Spinal cord (tissue), 10 donors: ENCODE results near the gene TMEM221. TPM values are rescaled to one million over a fixed set of nuclear protein-coding genes. Genes with fewer than 3 reads are reported as not detected.

Experiments used
- DNase-seq, 6 donors: peaks; one replicate each; pipeline versions ENCODE4 v3.0.0 to v3.0.0-alpha.2; 2013 to 2015; ENCODE audit warnings: low spot score in 6 of 6, low read depth in 4 of 6
- H3K27ac ChIP-seq: one replicate; pipeline ENCODE4 v1.5.1; 2013; ENCODE audit warnings: low read depth, low read length, control low read depth
- H3K27me3 ChIP-seq: one replicate; pipeline ENCODE4 v1.6.1; 2013; ENCODE audit warnings: low read length; ENCODE audit not compliant: control insufficient read depth, insufficient read depth
- H3K36me3 ChIP-seq: one replicate; pipeline ENCODE4 v1.6.1; 2013; ENCODE audit warnings: low read length; ENCODE audit not compliant: control insufficient read depth, insufficient read depth
- H3K4me1 ChIP-seq: one replicate; pipeline ENCODE4 v1.6.1; 2013; ENCODE audit warnings: low read length; ENCODE audit not compliant: control insufficient read depth, insufficient read depth
- H3K4me3 ChIP-seq: one replicate; pipeline ENCODE4 v1.5.1; 2013; ENCODE audit warnings: low read depth, low read length, control low read depth
- H3K9me3 ChIP-seq: one replicate; pipeline ENCODE4 v1.6.1; 2013; ENCODE audit warnings: low read length; ENCODE audit not compliant: control insufficient read depth, insufficient read depth
- WGBS: methylation state at CpG from one replicate; pipeline ENCODE4 v1.1.5; 2013; ENCODE audit warnings: missing lambda C conversion rate; ENCODE audit not compliant: insufficient coverage; 5-methylcytosine and 5-hydroxymethylcytosine counted together
- polyA plus RNA-seq, 2 donors: library from polyadenylated mRNA; unstranded; fragments of 120-200 nt; gene quantifications; one replicate each; pipeline ENCODE4 v1.2.1, GENCODE V29; 2013; ENCODE audit not compliant: insufficient read length in 2 of 2
- total RNA-seq, 2 donors: library from RNA; depleted of rRNA in 1 of 2; stranded (reverse); fragments of 120-200 nt in 1 of 2; fragments of >200 nt in 1 of 2; gene quantifications; one replicate each; pipeline versions ENCODE4 v1.2.3 to v1.2.4, GENCODE V29; 2013 to 2014
- donor health status: healthy.

Gene TMEM221
- total and polyA plus RNA-seq, 4 donors = 2.1 to 4.2 (median 2.6) TPM

- Histone ChIP-seq H3K27me3 (peaks cover 3% of the 10 kb centered on the region), H3K36me3 (no peaks in the 10 kb centered on the region), H3K4me3 (no peak overlapping the region), H3K9me3 (no peaks in the 10 kb centered on the region), H3K4me1 (peaks cover 11% of the 10 kb centered on the region), H3K27ac (no peak overlapping the region)
- WGBS = 27% methylated on average over 10 of the region's 20 CpGs
- peak in 2 of 6 donors; percentile 13 to 64 for DNase-seq
These were observed 62.4 kb downstream of the TMEM221 start for GRCh38 chr19:17385878-17386611.

Other genes with a start within 250 kb of the TMEM221 start
- gene USE1, start 233.3 kb downstream of the TMEM221 start, total RNA-seq = 10 to 100 TPM; 13.3 to 27.1 TPM
- gene USE1, start 233.3 kb downstream of the TMEM221 start, polyA plus RNA-seq = 10 to 100 TPM; 38.7 to 46.8 TPM
- gene OCEL1, start 222.4 kb downstream of the TMEM221 start, total RNA-seq = 1 to 10 TPM; 3.9 to 9.8 TPM
- gene OCEL1, start 222.4 kb downstream of the TMEM221 start, polyA plus RNA-seq = 10 to 100 TPM; 12.1 to 20.9 TPM
- gene NR2F6, start 202.7 kb downstream of the TMEM221 start, total RNA-seq = 10 to 100 TPM in 1 of 2 donors, 1 to 10 TPM in 1; 8.9 to 33.6 TPM
- gene NR2F6, start 202.7 kb downstream of the TMEM221 start, polyA plus RNA-seq = 10 to 100 TPM; 24.2 to 28.1 TPM
- gene USHBP1, start 183.9 kb downstream of the TMEM221 start, total RNA-seq = 1 to 10 TPM; 2.1 to 5.5 TPM
- gene USHBP1, start 183.9 kb downstream of the TMEM221 start, polyA plus RNA-seq = 1 to 10 TPM; 3.0 to 5.3 TPM
- 100 to 1,000 TPM in 1 of 2 donors, 10 to 100 TPM in 1; 60.1 to 107 TPM for gene BABAM1, start 181.2 kb downstream of the TMEM221 start, total RNA-seq
- gene BABAM1, start 181.2 kb downstream of the TMEM221 start, polyA plus RNA-seq = 100 to 1,000 TPM; 125 to 137 TPM
- under 1 TPM; 0.61 to 0.79 TPM for gene ANKLE1, start 166.8 kb downstream of the TMEM221 start, total RNA-seq
- 1 to 10 TPM; 2.6 to 4.3 TPM for gene ANKLE1, start 166.8 kb downstream of the TMEM221 start, polyA plus RNA-seq
- gene ABHD8, start 145.2 kb downstream of the TMEM221 start, total RNA-seq = 10 to 100 TPM; 15.9 to 18.2 TPM
- gene ABHD8, start 145.2 kb downstream of the TMEM221 start, polyA plus RNA-seq = 10 to 100 TPM; 34.6 to 35.6 TPM
- 10 to 100 TPM; 20.8 to 54.0 TPM for gene MRPL34, start 142.8 kb downstream of the TMEM221 start, total RNA-seq
- gene MRPL34, start 142.8 kb downstream of the TMEM221 start, polyA plus RNA-seq = 10 to 100 TPM; 80.7 to 81.3 TPM
- 10 to 100 TPM; 23.6 to 32.8 TPM for gene DDA1, start 139.1 kb downstream of the TMEM221 start, total RNA-seq
- 10 to 100 TPM; 80.1 to 84.8 TPM for gene DDA1, start 139.1 kb downstream of the TMEM221 start, polyA plus RNA-seq
- 10 to 100 TPM; 12.9 to 19.7 TPM for gene ANO8, start 113.8 kb downstream of the TMEM221 start, total RNA-seq
- gene ANO8, start 113.8 kb downstream of the TMEM221 start, polyA plus RNA-seq = 10 to 100 TPM; 59.3 to 77.6 TPM
- 10 to 100 TPM; 11.5 to 13.0 TPM for gene GTPBP3, start 111.1 kb downstream of the TMEM221 start, total RNA-seq
- gene GTPBP3, start 111.1 kb downstream of the TMEM221 start, polyA plus RNA-seq = 10 to 100 TPM; 23.3 to 31.5 TPM
- gene PLVAP, start 71.3 kb downstream of the TMEM221 start, total RNA-seq = 10 to 100 TPM in 1 of 2 donors, 1 to 10 TPM in 1; 5.1 to 22.3 TPM
- 10 to 100 TPM in 1 of 2 donors, 1 to 10 TPM in 1; 7.5 to 12.0 TPM for gene PLVAP, start 71.3 kb downstream of the TMEM221 start, polyA plus RNA-seq
- not detected for gene CCDC194, start 54.5 kb downstream of the TMEM221 start, total RNA-seq
- not detected for gene CCDC194, start 54.5 kb downstream of the TMEM221 start, polyA plus RNA-seq
- 10 to 100 TPM; 11.6 to 14.5 TPM for gene BST2, start 43.0 kb downstream of the TMEM221 start, total RNA-seq
- 10 to 100 TPM; 13.0 to 14.4 TPM for gene BST2, start 43.0 kb downstream of the TMEM221 start, polyA plus RNA-seq
- 10 to 100 TPM; 16.0 to 56.7 TPM for gene MVB12A, start 28.6 kb downstream of the TMEM221 start, total RNA-seq
- 10 to 100 TPM; 47.2 to 55.5 TPM for gene MVB12A, start 28.6 kb downstream of the TMEM221 start, polyA plus RNA-seq
- gene NXNL1, start 12.3 kb upstream of the TMEM221 start, total RNA-seq = not detected
- not detected for gene NXNL1, start 12.3 kb upstream of the TMEM221 start, polyA plus RNA-seq
- 10 to 100 TPM; 15.6 to 24.1 TPM for gene SLC27A1, start 21.9 kb upstream of the TMEM221 start, total RNA-seq
- gene SLC27A1, start 21.9 kb upstream of the TMEM221 start, polyA plus RNA-seq = 10 to 100 TPM; 32.1 to 47.5 TPM
- 10 to 100 TPM; 23.9 to 91.9 TPM for gene PGLS, start 63.0 kb upstream of the TMEM221 start, total RNA-seq
- 10 to 100 TPM; 99.4 to 99.8 TPM for gene PGLS, start 63.0 kb upstream of the TMEM221 start, polyA plus RNA-seq
- gene COLGALT1, start 107.0 kb upstream of the TMEM221 start, total RNA-seq = 10 to 100 TPM; 24.3 to 41.0 TPM
- 10 to 100 TPM; 38.6 to 64.5 TPM for gene COLGALT1, start 107.0 kb upstream of the TMEM221 start, polyA plus RNA-seq
- 10 to 100 TPM; 11.2 to 33.6 TPM for gene UNC13A, start 239.7 kb upstream of the TMEM221 start, total RNA-seq
- 10 to 100 TPM; 47.3 to 57.4 TPM for gene UNC13A, start 239.7 kb upstream of the TMEM221 start, polyA plus RNA-seq